ENCODE data around the gene DEPDC7.

DEPDC7 gene

GRCh38 chr11:32990481-32990880, 25.2 kb upstream of the DEPDC7 start:
- Histone ChIP-seq H3K4me3 (no peak overlapping the region), H3K9me3 (ENCODE audit: low read depth, low read length) (no peaks in the 10 kb centered on the region), H3K27ac (no peak overlapping the region), H3K9ac (ENCODE audit: insufficient read length) (no peak overlapping the region), H3K36me3 (ENCODE audit: insufficient read depth, low read length) (no peaks in the 10 kb centered on the region)
- TF ChIP-seq EZH2 (IDR thresholded peaks at IDR 0.05) (no peak), POLR2AphosphoS5 (IDR thresholded peaks at IDR 0.05; ENCODE audit: borderline replicate concordance, low read depth, low read length) (no peak), FOXP2 (optimal IDR thresholded peaks at IDR 0.05; ENCODE audit: control extremely low read depth, extremely low read length, insufficient read depth) (no peak)
- DNase-seq (ENCODE audit: low read depth, low spot score) = no peak

- H3K4me3 ChIP-seq = no peak overlapping the region
- no peak overlapping the region for H3K27ac ChIP-seq
- H3K9ac ChIP-seq (ENCODE audit: insufficient read length) = no peak overlapping the region
- no peak for DNase-seq (ENCODE audit: low read depth, low spot score)
- no peaks in the 10 kb centered on the region for H3K9me3 ChIP-seq (ENCODE audit: low read depth, low read length)
- no peak for TF ChIP-seq EZH2 (IDR thresholded peaks at IDR 0.05)
- no peak for TF ChIP-seq FOXP2 (optimal IDR thresholded peaks at IDR 0.05; ENCODE audit: control extremely low read depth, extremely low read length, insufficient read depth)
- no peak for TF ChIP-seq POLR2AphosphoS5 (IDR thresholded peaks at IDR 0.05; ENCODE audit: borderline replicate concordance, low read depth, low read length)
- H3K36me3 ChIP-seq (ENCODE audit: insufficient read depth, low read length) = no peaks in the 10 kb centered on the region
These were observed 24.3 kb upstream of the DEPDC7 start for GRCh38 chr11:32991427-32991826.

DNA sequence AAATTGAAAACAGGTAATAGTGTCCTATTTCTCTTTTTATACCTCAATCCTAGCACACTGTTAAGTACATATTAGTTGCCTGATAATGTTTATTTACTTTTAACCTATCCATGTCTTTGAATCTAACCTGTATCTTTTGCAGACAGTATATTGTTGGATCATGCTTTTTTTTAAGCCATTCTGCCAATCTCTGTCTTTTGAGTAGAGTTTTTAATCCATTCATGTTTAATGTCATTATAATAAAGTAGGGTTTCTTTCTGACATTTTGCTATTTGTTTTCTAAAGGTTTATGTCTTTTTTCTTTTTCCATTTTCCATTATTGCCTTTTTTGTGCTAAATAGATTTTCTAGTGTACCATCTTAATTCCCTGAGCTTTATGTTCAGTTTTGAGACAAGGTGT, 23.8 kb upstream of the DEPDC7 start:
- H3K4me3 ChIP-seq = no peak overlapping the region
- no peak for DNase-seq (ENCODE audit: low read depth, low spot score)
- H3K27ac ChIP-seq = no peak overlapping the region
- H3K9me3 ChIP-seq (ENCODE audit: low read depth, low read length) = no peaks in the 10 kb centered on the region
- H3K36me3 ChIP-seq (ENCODE audit: insufficient read depth, low read length) = no peaks in the 10 kb centered on the region
- TF ChIP-seq EZH2 (IDR thresholded peaks at IDR 0.05) (no peak), FOXP2 (optimal IDR thresholded peaks at IDR 0.05; ENCODE audit: control extremely low read depth, extremely low read length, insufficient read depth) (no peak), POLR2AphosphoS5 (IDR thresholded peaks at IDR 0.05; ENCODE audit: borderline replicate concordance, low read depth, low read length) (no peak)
- H3K9ac ChIP-seq (ENCODE audit: insufficient read length) = no peak overlapping the region

DNA sequence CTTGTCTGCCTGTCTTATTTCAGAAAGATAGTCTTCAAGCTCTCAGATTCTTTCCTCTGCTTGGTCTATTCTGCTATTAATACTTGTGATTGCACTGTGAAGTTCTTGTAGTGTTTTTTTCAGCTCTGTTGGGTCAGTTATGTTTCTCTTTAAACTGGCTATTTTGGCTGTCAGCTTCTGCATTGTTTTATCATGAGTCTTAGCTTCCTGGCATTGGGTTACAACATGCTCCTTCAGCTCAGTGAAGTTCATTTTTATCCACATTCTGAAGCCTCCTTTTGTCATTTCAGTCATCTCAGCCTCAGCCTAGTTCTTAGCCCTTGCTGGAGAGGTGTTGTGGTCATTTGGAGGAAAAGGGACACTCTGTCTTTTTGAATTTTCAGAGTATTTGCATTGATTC, 15.5 kb upstream of the DEPDC7 start:
- TF ChIP-seq POLR2AphosphoS5 (IDR thresholded peaks at IDR 0.05; ENCODE audit: borderline replicate concordance, low read depth, low read length) = no peak
- TF ChIP-seq FOXP2 (optimal IDR thresholded peaks at IDR 0.05; ENCODE audit: control extremely low read depth, extremely low read length, insufficient read depth) = no peak
- no peak for TF ChIP-seq EZH2 (IDR thresholded peaks at IDR 0.05)
- H3K36me3 ChIP-seq (ENCODE audit: insufficient read depth, low read length) = no peaks in the 10 kb centered on the region
- no peak overlapping the region for H3K4me3 ChIP-seq
- no peak overlapping the region for H3K27ac ChIP-seq
- no peak overlapping the region for H3K9ac ChIP-seq (ENCODE audit: insufficient read length)
- DNase-seq (ENCODE audit: low read depth, low spot score) = no peak
- H3K9me3 ChIP-seq (ENCODE audit: low read depth, low read length) = no peaks in the 10 kb centered on the region

GRCh38 chr11:33001281-33001680, 14.4 kb upstream of the DEPDC7 start:
- TF ChIP-seq POLR2AphosphoS5 (IDR thresholded peaks at IDR 0.05; ENCODE audit: borderline replicate concordance, low read depth, low read length) (no peak), EZH2 (IDR thresholded peaks at IDR 0.05) (no peak), FOXP2 (optimal IDR thresholded peaks at IDR 0.05; ENCODE audit: control extremely low read depth, extremely low read length, insufficient read depth) (no peak)
- no peak for DNase-seq (ENCODE audit: low read depth, low spot score)

GRCh38 chr11:33001751-33002542, 13.7 kb upstream of the DEPDC7 start:
- TF ChIP-seq FOXP2 (optimal IDR thresholded peaks at IDR 0.05; ENCODE audit: control extremely low read depth, extremely low read length, insufficient read depth) (no peak), EZH2 (IDR thresholded peaks at IDR 0.05) (no peak), POLR2AphosphoS5 (IDR thresholded peaks at IDR 0.05; ENCODE audit: borderline replicate concordance, low read depth, low read length) (no peak)
- Histone ChIP-seq H3K9me3 (ENCODE audit: low read depth, low read length) (no peaks in the 10 kb centered on the region), H3K9ac (ENCODE audit: insufficient read length) (no peak overlapping the region), H3K27ac (no peak overlapping the region), H3K36me3 (ENCODE audit: insufficient read depth, low read length) (no peaks in the 10 kb centered on the region), H3K4me3 (no peak overlapping the region)
- DNase-seq (ENCODE audit: low read depth, low spot score) = no peak

More at GRCh38 chr11:33001281-33001680, 14.4 kb upstream of the DEPDC7 start:
- Histone ChIP-seq H3K9me3 (ENCODE audit: low read depth, low read length) (no peaks in the 10 kb centered on the region), H3K9ac (ENCODE audit: insufficient read length) (no peak overlapping the region), H3K4me3 (no peak overlapping the region), H3K36me3 (ENCODE audit: insufficient read depth, low read length) (no peaks in the 10 kb centered on the region), H3K27ac (no peak overlapping the region)

GRCh38 chr11:33005175-33005574, 10.5 kb upstream of the DEPDC7 start:
- H3K9me3 ChIP-seq (ENCODE audit: low read depth, low read length) = no peaks in the 10 kb centered on the region
- no peak for DNase-seq (ENCODE audit: low read depth, low spot score)

GRCh38 chr11:33006010-33006409, 9.7 kb upstream of the DEPDC7 start:
- Histone ChIP-seq H3K4me3 (no peak overlapping the region), H3K36me3 (ENCODE audit: insufficient read depth, low read length) (no peaks in the 10 kb centered on the region), H3K27ac (no peak overlapping the region), H3K9me3 (ENCODE audit: low read depth, low read length) (no peaks in the 10 kb centered on the region), H3K9ac (ENCODE audit: insufficient read length) (no peak overlapping the region)
- DNase-seq (ENCODE audit: low read depth, low spot score) = no peak
- TF ChIP-seq EZH2 (IDR thresholded peaks at IDR 0.05) (no peak), POLR2AphosphoS5 (IDR thresholded peaks at IDR 0.05; ENCODE audit: borderline replicate concordance, low read depth, low read length) (no peak), FOXP2 (optimal IDR thresholded peaks at IDR 0.05; ENCODE audit: control extremely low read depth, extremely low read length, insufficient read depth) (no peak)

More at GRCh38 chr11:33005175-33005574, 10.5 kb upstream of the DEPDC7 start:
- H3K4me3 ChIP-seq = no peak overlapping the region
- H3K27ac ChIP-seq = no peak overlapping the region
- TF ChIP-seq FOXP2 (optimal IDR thresholded peaks at IDR 0.05; ENCODE audit: control extremely low read depth, extremely low read length, insufficient read depth) (no peak), EZH2 (IDR thresholded peaks at IDR 0.05) (no peak), POLR2AphosphoS5 (IDR thresholded peaks at IDR 0.05; ENCODE audit: borderline replicate concordance, low read depth, low read length) (no peak)
- H3K36me3 ChIP-seq (ENCODE audit: insufficient read depth, low read length) = no peaks in the 10 kb centered on the region
- H3K9ac ChIP-seq (ENCODE audit: insufficient read length) = no peak overlapping the region

Measured in SK-N-MC (cell line).